SHP77 (cell line): ENCODE data around the gene HOMER1.
A peak's percentile ranks its signal among the peaks of the same experiment; 100 is the strongest.
"Not testable (repeated sequence)": the region's sequence is repeated elsewhere in the genome, so short reads cannot be mapped to it uniquely, and the experiment has no call there.

Experiments used
- DNase-seq, 2 experiments: peaks; one replicate each; lab custom pipeline; 2025; lab: John Stamatoyannopoulos, UW

The HOMER1 gene

DNA sequence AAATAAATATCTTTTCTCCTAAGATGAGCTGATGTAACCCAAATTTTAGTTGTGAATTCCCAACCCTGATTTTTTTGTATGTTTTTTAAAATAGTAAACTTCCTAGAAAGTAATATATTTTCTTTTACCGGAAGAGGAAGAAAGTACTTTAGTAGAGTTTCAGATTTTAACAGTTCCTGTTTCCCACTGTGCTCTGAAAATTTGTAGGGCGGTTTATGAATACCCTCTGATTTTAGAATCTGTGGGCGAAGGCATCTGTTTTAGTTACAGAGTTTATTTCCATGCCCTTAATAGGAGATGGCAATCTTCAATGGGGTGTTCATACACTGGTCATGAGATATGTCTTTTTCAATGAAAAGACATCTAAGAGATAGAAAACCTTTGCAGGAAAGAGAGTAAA is 3.7 kb upstream of the HOMER1 start:
- DNase-seq, result no peak

DNA sequence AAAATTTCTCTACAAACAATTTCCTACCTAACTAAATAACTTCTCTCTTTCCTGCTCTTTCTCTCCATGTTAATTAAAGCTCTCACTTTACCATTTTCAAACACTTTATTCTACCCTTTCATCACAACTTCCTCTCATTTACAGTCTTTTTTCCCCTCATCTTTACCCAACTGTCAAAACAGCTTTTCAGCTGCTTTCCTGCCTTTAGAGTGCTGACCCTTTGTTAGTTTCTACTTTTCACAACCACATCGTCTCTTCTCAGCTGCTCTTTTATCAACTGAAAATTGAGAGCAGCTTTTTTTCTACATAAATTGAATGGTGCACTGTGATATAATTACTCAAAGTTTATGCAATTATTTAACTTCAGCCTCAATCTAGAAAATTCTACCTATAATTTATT is 3.1 kb upstream of the HOMER1 start:
- DNase-seq, result no peak

DNA sequence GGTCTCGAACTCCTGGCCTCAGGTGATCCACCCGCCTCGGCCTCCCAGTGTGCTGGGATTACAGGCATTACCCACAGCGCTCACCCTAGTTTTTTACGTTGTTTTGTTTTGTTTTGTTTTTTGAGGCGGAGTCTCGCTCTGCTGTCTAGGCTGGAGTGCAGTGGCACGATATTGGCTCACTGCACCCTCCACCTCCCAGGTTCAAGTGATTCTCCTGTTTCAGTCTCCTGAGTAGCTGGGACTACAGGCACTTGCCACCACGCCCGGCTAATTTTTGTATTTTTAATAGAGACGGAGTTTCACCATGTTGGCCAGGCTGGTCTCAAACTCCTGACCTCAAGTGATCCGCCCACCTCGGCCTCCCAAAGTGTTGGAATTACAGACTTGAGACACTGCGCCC is 2.4 kb upstream of the HOMER1 start:
- not testable (repeated sequence) for DNase-seq

DNA sequence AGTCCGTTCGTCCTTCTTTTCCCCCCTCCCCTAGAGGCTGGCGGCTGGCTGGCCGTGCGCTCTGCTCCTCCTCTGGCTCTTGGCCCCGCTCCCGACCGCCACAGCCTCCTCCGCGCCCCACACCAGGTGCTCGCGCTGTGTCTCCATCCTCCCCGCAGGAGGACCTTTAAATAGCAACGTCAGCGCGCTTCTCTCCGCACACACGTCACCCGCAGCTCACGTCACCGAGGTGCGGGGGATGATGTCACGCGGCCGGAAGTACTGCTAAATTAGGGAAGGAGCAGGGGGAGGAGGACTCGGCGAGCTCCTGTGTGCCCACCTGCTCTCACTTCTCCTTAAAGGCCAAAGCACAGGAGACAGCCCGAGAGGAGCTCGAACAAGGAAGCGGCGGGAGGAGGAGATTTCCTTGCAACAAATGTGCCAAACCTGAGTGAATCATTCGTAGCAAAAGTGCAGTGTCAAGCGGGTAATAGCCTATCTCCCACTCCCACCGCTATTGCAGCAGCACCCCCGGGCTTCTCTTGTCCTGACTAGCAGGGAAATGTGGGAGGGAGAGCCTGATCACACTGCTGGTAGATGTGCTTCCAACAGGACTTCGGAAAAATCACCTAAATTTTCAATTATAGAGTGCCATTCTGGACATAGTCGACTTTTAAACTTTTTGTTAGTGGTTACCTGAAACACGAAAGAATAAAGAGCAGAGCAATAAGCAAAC is 614 bp upstream of the HOMER1 start:
- DNase-seq, result peak; percentile 95

DNA sequence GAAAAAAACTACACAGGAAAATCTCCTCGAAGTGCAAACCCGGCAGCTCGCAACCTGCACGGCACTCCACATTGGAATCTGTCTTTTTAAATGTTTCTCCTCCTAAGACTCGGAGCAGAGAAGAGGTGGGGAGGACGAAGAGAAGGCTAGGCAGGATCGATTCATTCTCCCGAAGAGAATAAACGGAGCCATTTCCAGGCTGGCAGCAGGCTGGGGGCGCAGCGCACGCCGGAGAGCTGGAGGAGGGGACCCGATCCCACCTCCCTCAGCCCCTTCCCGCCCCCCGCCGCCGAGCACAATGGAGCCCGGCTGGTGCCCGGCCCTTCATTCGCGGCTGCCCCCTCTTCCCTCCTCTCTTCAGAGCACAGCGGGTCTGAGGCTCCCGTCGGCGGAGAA is 628 bp downstream of the HOMER1 start:
- DNase-seq, result no peak

DNA sequence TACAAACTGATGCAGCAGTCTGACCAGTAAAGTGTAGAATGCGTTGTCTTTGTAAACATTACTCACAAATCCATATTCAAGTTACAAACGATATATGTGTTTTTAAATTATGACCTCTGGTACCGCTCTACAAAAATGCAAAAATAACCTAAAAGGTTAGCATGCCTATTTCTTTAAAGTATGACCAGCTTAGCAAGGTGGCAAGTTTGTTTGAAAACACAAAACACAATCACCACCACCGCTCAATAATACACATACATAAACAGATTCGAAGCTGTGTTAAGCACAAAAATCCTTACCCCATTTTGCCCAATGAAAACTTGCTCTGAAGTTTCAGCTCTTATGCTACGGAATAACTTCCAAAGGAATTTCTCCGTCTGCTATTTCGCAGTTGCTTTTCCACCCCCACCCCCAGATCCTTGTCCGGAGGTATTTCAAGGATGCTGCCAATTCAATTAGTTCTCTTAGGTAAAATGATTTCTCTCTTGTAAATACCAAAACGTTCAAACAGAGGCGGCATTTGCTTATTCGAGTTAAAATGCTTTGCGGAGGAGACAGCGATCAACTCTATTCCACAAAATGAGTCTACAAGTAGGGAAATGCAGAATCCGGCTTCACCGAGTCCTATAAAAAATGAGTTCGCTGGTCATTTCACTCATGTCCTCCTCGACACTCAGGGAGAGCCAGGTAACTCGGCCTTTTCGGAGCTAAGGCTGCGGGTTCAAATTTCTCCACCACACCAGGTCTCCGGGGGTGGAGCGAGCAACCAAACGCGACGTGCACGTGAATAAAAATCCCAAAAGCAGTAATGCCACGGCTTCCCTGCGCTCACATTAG is 1.2 kb downstream of the HOMER1 start:
- DNase-seq, result peak; percentile 25 to 27

DNA sequence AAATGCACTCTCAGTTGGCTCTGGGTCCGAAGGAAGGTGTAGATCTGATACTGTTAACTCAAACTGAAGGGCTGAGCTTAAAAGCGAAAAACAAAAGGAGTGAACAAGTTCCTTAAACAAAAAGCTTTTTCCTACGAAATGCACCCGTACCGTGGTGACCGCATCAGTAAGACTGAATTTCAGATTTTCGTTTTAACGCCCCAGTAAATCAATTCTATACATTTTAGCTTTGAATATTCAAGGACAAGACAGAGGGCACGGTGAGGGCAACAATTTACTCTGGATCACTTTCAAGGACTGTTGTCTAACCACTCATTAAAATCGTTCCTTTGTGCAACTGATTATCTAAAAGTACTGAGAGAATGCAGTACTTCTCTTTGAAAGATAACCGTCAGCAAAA is 1.9 kb downstream of the HOMER1 start:
- DNase-seq, result no peak

DNA sequence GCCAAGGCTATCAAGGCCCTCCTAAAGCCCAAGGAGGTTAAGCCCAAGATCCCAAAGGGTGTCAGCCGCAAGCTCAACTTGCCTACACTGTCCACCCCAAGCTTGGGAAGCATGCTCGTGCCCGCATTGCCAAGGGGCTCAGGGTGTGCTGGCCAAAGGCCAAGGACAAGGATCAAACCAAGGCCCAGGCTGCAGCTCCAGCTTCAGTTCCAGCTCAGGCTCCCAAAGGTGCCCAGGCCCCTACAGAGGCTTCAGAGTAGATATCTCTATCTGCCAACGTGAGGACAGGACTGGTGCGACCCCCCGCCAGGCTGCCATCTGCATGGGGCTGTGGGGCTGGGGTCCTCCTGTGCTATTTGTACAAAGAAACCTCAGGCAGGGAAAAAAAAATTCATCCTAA is 3.3 kb downstream of the HOMER1 start:
- DNase-seq, result no peak

DNA sequence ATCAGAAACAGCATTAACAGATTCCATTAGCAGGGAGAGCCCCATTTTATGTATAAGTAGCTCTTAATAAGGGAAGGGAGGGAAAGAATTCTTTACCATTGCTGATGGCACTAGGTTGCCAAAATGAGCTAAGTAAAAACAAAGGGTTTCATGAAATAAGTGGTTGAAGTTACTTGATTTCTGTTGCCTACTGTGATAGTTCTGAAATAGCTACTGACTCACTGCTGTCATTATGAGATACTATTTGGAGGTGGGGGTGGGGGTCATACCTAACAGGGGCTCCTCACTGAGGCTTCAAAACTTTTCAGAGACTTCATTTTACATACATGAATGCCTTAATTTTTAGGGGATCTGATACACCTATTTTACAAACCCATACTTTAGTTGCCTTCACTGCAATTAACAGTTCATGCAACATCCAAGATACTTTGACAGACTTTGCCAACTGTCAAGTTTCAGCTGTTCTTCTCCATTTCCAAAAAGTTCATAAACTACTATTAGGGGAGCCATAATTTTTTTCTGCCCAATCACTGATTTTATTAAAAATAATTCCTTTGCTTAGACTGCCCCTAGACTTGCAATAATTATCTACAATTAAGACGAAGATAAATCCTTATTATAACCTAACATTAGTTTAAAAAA is 4.6 kb downstream of the HOMER1 start:
- no peak for DNase-seq

DNA sequence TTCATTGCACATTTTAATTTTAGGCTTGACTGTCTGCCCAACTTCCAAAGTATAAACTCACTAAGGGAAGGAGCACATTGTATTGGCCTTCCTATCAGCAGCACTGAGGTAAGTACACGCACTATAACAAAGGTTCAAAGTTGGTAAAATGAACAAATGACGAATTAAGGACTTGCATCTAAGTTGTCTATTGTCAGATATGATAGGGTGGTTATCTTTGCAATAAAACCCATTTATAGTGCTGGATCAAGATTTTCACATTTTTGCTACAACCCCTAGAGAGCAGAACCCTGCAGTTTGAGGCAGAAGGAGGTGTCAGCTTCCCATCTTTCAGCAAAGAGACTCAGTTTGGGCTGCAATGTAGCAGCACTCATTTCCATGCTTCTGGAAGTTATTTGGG is 5.1 kb downstream of the HOMER1 start:
- no peak for DNase-seq

DNA sequence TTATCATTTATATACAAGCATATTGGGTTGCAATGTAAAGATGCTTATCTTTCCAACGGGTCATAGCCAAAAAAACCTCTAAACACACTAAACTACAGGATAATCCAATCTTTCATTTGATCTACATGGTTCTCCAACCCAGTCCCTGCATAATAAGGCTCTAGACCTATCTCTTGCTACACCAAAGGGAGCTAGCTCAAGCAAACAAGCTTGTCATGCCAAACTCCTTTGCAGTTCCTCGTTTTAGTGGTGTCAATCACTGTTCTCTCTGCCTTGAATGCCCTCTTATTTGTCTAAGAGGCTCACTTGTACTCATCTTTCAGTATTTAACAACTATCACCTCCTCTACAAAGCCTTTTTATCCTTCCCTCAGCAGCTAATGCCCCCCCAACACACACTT is 5.6 kb downstream of the HOMER1 start:
- DNase-seq, result no peak

DNA sequence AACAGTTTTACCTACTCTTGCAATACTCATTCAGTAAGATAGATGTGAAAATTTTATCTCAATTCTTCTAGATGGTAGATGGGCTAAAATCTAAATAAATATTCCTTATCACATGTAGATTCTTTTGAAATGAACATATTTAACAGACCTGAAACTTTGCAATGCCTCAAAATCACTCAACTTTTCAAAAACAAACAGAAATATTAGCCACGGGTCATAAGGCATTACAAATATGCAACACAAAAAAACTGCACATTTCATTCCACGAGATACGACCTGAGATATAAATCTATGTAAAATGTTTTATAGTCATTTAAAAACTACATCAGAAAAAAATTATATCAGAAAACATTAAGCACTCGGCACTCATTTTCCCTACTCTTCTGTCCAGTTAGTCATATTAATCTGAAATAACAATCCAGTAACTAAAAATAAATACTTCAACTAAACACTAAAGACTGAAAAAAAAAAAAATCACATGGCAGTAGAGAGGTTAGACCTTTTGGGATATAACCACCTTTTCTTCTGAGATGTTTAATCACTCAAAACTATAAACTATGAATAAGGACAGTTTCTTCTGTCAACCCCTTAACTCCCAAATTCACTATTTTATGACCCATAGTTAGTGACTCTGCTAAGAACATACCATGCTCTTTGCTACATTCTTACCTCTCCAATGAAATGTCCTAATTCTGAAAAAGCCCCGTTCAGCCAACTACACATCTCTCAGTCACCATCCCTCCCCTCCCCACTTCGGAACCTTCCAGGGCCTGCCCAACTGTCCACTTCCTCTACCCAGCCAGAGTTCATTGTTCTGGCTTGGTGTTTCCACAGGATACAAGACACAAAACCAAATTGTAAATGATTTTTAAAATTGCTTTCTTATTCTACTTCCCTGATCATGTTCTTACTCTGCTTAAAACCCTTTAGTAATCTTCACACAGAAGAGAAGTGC is 6.4 kb downstream of the HOMER1 start:
- DNase-seq, result no peak

DNA sequence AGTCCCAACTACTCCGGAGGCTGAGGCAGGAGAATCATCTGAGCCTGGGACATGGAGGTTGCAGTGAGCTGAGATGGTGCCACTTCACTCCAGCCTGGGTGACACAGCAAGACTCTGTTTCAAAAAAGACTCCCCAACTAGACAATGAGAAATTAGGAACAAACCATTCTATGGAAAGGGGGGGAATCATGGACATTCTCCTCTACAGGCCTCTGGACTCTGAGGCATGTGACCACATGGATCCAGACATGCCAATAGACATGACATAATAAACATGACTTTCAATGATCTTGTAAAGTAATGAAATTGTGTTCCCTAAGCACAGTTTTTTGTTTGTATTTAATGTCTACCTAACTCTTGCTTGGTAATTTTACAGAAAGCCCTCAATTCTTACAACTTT is 8.8 kb downstream of the HOMER1 start:
- no peak for DNase-seq

DNA sequence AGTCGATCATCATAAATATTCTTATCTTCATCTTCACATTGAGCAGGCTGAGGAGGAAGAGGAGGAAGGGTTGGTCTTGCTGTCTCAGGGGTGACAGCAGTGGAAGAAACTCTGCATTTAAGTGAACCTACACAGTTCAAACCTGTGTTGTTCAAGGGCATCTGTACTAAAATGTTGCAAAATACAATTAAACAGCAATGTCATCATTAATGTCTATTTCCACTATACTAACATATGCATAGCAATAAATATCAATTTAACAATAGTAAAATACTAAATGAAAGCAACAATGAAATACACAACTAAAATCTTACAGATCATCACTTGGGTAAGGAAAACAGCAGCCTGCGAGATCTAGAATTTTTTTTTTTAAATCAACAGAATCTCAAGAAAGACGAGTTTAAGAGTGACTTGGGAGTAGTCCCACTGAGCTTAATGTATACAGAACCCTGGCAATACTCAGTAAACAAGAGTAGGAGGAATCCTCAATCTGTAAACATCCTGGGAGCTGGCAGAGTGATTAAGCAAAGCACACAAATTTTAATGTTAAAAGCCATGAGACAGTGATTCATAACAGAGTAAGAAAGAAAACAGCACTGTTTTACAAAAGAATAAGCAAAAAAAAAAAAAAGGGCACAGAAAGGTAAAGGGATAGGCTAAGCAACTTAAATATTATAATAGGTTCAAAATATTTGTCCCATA is 10.0 kb downstream of the HOMER1 start:
- DNase-seq, result no peak

DNA sequence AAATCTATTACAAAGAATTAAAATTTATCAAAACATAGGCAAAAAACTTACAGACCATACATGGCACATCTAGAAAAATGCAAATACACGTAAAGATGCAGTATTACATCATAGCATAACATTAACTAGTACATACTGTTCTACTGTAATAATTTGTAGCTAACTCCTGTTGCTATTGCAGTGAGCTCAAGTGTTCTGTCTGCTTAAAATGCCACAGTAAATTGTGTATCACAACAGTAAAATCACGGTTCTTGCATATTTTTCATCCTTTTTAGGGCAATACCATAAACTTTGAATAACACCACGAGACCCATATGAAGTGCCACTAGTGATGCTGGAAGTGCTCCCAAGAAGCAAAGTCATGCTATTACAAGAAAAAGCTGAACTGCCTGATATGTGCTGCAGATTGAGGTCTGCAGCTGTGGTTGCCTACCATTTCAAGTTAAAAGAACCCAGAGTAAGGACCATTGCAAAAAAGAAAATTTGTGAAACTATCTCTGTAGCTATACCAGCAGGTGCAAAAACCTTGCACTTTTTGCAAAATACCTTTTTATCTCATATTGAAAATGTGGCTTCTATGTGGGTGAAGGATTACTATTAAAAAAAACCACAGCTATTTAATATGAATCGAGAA is 14.2 kb downstream of the HOMER1 start:
- DNase-seq, result no peak

DNA sequence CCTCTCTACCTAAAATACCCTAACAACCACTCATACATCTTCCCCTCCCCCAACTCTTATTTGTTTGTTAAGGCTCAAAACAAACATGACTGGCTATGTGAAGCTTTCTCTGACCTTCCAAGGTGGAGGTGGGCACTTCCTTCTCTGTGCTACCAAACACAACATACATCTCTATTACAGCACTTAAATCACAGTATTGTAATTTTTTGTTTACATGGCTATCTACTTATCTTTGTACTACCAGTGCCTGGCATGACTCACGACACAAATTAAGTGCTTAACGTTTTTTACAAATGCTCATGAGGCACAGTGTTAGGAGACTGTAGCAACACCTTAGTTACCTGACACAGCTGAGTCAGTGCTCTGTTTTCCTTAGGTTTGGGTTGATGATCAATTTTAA is 18.6 kb downstream of the HOMER1 start:
- no peak for DNase-seq

DNA sequence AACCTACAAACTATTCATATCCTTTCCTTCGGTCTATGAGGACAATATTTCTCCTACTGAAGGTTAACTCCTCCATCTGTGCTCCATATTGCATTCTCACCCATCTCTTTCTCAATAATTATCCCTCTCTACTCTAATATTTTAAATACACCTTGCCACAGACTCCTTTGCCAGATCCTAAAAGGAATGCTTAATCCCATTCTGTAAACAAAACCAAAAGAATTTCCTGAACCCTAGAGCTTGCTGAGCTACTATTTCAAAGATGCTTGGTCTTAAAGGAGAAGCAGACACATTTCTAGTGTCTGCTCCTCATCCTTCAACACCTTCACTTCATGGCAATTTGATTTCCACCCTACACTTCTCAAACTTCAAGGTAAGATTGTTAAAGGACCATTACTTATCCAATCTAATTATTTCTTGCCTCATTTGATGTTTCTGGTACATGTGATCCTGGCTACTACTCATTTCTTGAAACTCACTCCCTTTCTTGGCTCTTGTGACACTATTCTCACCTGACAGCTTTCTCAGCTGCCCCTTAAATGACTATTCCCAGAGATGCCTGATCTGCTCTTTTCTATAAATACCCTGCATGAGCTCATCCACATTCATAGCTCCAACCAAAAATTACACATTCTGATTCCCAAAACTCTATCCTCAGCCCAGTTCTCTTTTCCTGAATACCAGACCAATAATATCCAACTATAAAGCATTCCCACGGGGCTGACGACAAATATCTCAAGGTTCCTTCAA is 20.2 kb downstream of the HOMER1 start:
- DNase-seq, result no peak

DNA sequence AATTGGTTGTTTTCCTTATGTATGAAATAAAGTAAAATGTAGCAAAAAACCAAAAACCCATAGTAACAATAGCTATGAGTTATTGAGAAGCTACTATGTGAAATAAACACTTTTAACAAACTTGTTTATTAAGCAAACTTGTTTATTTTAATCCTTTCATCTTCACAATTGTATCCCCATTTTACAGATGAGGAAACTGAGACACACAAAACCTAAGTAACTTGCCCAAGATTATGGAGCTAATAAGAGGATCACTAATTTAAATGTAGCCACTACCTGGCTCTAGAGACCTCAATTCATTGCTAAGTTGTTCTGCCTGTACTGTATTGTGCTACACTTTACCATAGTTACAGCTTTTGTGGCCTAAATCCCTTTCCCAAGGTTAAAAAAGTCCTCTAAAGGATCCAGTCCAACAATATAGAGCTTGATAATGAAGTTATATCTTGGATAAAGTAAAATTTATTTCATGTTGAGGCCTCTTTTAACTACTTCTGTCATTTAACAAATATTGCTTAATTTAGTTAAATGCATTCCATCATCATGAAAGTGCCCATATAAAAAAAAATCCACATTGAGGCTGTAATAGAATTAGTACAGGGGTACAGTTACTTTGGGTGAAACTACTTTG is 22.1 kb downstream of the HOMER1 start:
- DNase-seq, result no peak

DNA sequence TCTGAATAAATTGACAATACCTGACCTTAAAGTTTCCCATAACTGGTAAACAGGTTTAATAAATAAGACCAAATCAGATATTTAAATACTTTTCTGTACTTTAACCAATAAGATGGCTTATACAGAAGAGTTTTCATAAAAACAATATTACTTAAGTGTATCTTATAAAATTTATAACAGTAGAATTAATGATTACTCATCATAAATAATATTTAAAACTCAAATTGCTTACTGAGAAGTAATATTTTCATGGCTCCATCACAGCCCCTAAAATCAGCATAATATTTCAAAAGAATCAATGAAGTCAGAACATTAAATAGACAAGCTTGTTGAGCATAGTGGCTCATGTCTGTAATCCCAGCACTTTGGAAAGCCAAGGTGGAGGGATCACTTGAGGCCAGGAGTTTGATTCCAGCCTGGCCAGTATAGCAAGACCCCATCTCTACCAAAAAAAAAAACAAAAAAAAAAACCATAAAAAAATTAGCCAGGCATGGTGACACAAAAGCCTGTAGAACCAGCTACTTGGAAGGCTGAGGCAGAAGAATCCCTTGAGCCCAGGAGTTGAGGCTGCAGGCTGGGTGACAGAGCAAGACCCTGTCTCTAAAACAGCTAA is 23.5 kb downstream of the HOMER1 start:
- DNase-seq, result no peak
